ENCODE measurements around the gene CARNS1. TPM values are rescaled to one million over a fixed set of nuclear protein-coding genes. Genes with fewer than 3 reads are reported as not detected.

The CARNS1 gene
- polyA plus RNA-seq, 1 donor = 4.7 TPM

- no peaks in the 10 kb centered on the region for H3K9me3 ChIP-seq (ENCODE audit: control insufficient read depth, low read depth, low read length)
- H3K27me3 ChIP-seq (ENCODE audit: control insufficient read depth, insufficient read depth, low read length) = no peaks in the 10 kb centered on the region
- H3K4me3 ChIP-seq (ENCODE audit: low read length) = no peak overlapping the region
- no CpG with 5 or more reads among the region's 25 CpGs for WGBS (ENCODE audit: insufficient coverage, low lambda C conversion rate)
- no peaks in the 10 kb centered on the region for H3K36me3 ChIP-seq (ENCODE audit: control insufficient read depth, insufficient read depth, low read length)
- H3K27ac ChIP-seq (ENCODE audit: low read length) = no peak overlapping the region
- DNase-seq = no peak
- H3K4me1 ChIP-seq (ENCODE audit: control insufficient read depth, insufficient read depth, low read length) = peaks cover 7% of the 10 kb centered on the region
These were observed 35.5 kb downstream of the CARNS1 start for GRCh38 chr11:67450796-67451657.

DNA sequence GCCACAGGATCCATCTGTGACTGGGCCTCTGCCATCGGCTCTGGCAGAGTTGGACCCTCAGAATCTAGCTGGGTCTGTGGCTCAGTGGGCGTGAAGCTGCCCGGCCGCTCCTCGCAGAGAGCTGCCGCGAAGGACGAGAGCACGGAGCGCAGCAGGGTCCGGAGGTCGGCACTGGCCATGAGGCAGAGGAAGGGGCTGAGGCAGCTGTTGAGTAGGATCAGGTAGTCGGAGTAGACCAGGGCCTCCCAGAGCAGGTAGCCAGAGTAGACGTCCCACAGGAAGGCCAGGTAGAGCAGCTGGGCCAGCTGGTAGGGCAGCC, 36.1 kb downstream of the CARNS1 start:
- Histone ChIP-seq H3K9me3 (ENCODE audit: control insufficient read depth, low read depth, low read length) (no peaks in the 10 kb centered on the region), H3K27me3 (ENCODE audit: control insufficient read depth, insufficient read depth, low read length) (no peaks in the 10 kb centered on the region), H3K36me3 (ENCODE audit: control insufficient read depth, insufficient read depth, low read length) (no peaks in the 10 kb centered on the region), H3K4me3 (ENCODE audit: low read length) (no peak overlapping the region), H3K27ac (ENCODE audit: low read length) (no peak overlapping the region), H3K4me1 (ENCODE audit: control insufficient read depth, insufficient read depth, low read length) (peaks cover 7% of the 10 kb centered on the region)
- DNase-seq = no peak
- no CpG with 5 or more reads among the region's 14 CpGs for WGBS (ENCODE audit: insufficient coverage, low lambda C conversion rate)

DNA sequence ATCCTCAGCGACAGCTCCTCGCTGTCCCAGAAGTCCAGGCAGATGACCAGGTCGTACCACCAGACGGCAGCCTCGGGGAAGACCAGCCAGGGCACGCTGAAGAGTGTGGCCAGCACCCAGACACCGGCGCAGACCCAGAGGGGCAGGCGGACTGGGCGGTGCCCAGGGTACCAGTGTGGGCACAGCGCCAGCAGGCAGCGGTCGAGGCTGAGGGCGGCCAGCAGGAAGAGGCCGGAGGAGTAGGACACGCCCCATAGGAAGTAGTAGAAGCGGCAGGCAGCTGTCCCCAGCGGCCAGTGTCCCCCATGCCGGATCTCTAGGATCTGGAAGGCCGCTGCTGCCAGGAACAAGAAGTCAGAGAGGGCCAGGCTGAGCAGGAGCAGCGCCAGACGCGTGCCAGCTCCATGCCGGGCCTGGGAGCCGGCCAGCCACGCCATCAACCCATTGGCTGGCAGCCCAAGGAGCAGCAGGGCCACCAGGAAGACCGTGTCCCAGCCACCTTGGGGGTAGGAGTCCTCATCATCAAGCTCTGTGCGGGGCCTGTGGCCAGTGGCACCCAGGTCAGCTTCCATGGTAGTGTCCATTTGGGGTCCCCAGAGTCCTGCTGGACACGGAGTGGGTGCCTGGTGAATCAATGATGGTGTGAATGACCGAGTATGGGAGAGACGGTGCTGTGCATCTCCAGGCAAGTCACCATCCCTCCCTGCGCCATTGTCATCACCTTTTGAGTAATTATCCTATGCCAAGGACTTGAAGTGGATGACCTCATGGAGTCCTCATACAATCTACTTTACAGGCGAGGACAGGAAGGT, 36.9 kb downstream of the CARNS1 start, which contains the start of gene GPR152:
TSS of gene GPR152 (minus strand) at position 589 of the 812 bp plus-strand sequence. CDS start at position 584, 5 bp downstream.
- peaks cover 7% of the 10 kb centered on the region for H3K4me1 ChIP-seq (ENCODE audit: control insufficient read depth, insufficient read depth, low read length)
- no peak within 1 kb of the TSS for H3K27ac ChIP-seq (ENCODE audit: low read length)
- DNase-seq = no peak
- H3K9me3 ChIP-seq (ENCODE audit: control insufficient read depth, low read depth, low read length) = no peaks in the 10 kb centered on the region
- H3K36me3 ChIP-seq (ENCODE audit: control insufficient read depth, insufficient read depth, low read length) = no peaks in the 10 kb centered on the region
- WGBS (ENCODE audit: insufficient coverage, low lambda C conversion rate) = no CpG with 5 or more reads among the region's 33 CpGs
- no peaks in the 10 kb centered on the region for H3K27me3 ChIP-seq (ENCODE audit: control insufficient read depth, insufficient read depth, low read length)
- H3K4me3 ChIP-seq (ENCODE audit: low read length) = no peak within 1 kb of the TSS

GRCh38 chr11:67453816-67454732, 38.6 kb downstream of the CARNS1 start:
- no peaks in the 10 kb centered on the region for H3K27me3 ChIP-seq (ENCODE audit: control insufficient read depth, insufficient read depth, low read length)
- H3K27ac ChIP-seq (ENCODE audit: low read length) = no peak overlapping the region
- H3K4me3 ChIP-seq (ENCODE audit: low read length) = no peak overlapping the region
- H3K4me1 ChIP-seq (ENCODE audit: control insufficient read depth, insufficient read depth, low read length) = peaks cover 6% of the 10 kb centered on the region
- no CpG with 5 or more reads among the region's 21 CpGs for WGBS (ENCODE audit: insufficient coverage, low lambda C conversion rate)
- no peak for DNase-seq
- H3K36me3 ChIP-seq (ENCODE audit: control insufficient read depth, insufficient read depth, low read length) = no peaks in the 10 kb centered on the region
- H3K9me3 ChIP-seq (ENCODE audit: control insufficient read depth, low read depth, low read length) = no peaks in the 10 kb centered on the region

DNA sequence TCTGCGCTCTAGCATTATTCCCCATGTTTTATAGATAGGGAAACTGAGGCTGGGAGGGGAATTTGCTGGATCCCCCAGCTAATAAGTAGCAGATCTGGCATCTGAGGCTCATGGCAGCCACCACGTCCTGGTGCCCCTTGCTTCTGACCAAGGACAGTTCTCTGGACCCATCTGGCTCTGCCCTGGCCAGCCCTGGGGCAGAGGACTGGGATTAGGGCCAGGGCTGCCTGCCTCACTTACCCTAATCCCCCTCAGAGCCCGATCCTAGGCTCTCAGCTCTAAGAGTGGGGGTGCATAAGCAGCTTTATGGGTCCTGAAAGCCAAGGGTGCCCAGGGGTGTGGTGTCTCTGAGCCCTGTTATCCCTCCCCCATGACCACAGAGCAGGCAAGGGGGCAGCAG, 39.6 kb downstream of the CARNS1 start, which contains the start of gene CABP4:
TSS of gene CABP4 (plus strand) at position 301 of the 400 bp plus-strand sequence. CDS start at position 371, 70 bp downstream.
- no peak for DNase-seq
- Histone ChIP-seq H3K4me1 (ENCODE audit: control insufficient read depth, insufficient read depth, low read length) (no peaks in the 10 kb centered on the region), H3K9me3 (ENCODE audit: control insufficient read depth, low read depth, low read length) (no peaks in the 10 kb centered on the region), H3K27me3 (ENCODE audit: control insufficient read depth, insufficient read depth, low read length) (no peaks in the 10 kb centered on the region), H3K27ac (ENCODE audit: low read length) (no peak within 1 kb of the TSS), H3K36me3 (ENCODE audit: control insufficient read depth, insufficient read depth, low read length) (no peaks in the 10 kb centered on the region), H3K4me3 (ENCODE audit: low read length) (no peak within 1 kb of the TSS)
- no CpG with 5 or more reads among the region's 3 CpGs for WGBS (ENCODE audit: insufficient coverage, low lambda C conversion rate)

GRCh38 chr11:67456068-67456705, 40.7 kb downstream of the CARNS1 start:
- Histone ChIP-seq H3K9me3 (ENCODE audit: control insufficient read depth, low read depth, low read length) (no peaks in the 10 kb centered on the region), H3K27ac (ENCODE audit: low read length) (no peak overlapping the region), H3K4me1 (ENCODE audit: control insufficient read depth, insufficient read depth, low read length) (no peaks in the 10 kb centered on the region), H3K36me3 (ENCODE audit: control insufficient read depth, insufficient read depth, low read length) (no peaks in the 10 kb centered on the region), H3K4me3 (ENCODE audit: low read length) (no peak overlapping the region), H3K27me3 (ENCODE audit: control insufficient read depth, insufficient read depth, low read length) (no peaks in the 10 kb centered on the region)
- no peak for DNase-seq
- WGBS (ENCODE audit: insufficient coverage, low lambda C conversion rate) = no CpG with 5 or more reads among the region's 25 CpGs

DNA sequence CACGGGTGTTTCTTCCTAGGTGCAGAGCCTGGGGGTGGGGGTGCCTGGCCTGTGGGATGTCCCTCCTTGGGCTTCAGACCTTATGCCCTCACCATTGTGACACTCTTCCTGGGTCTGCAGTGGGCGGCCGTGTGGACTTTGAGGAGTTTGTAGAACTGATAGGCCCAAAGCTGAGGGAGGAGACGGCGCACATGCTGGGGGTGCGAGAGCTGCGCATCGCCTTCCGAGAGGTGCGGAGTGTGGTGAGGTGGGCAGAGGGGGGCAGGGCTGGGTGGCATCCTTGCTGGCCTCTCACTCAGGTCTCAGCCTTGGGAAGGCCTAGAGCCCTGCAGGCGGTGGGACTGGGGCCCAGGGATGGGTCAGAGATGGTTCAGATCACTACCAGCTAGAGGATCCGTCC, 42.0 kb downstream of the CARNS1 start:
- H3K27me3 ChIP-seq (ENCODE audit: control insufficient read depth, insufficient read depth, low read length) = no peaks in the 10 kb centered on the region
- no peak for DNase-seq
- H3K9me3 ChIP-seq (ENCODE audit: control insufficient read depth, low read depth, low read length) = no peaks in the 10 kb centered on the region
- WGBS (ENCODE audit: insufficient coverage, low lambda C conversion rate) = no CpG with 5 or more reads among the region's 12 CpGs
- H3K4me1 ChIP-seq (ENCODE audit: control insufficient read depth, insufficient read depth, low read length) = no peaks in the 10 kb centered on the region
- H3K36me3 ChIP-seq (ENCODE audit: control insufficient read depth, insufficient read depth, low read length) = no peaks in the 10 kb centered on the region
- H3K4me3 ChIP-seq (ENCODE audit: low read length) = no peak overlapping the region
- no peak overlapping the region for H3K27ac ChIP-seq (ENCODE audit: low read length)

GRCh38 chr11:67458266-67458665, 42.8 kb downstream of the CARNS1 start:
- no peak for DNase-seq
- Histone ChIP-seq H3K36me3 (ENCODE audit: control insufficient read depth, insufficient read depth, low read length) (no peaks in the 10 kb centered on the region), H3K27ac (ENCODE audit: low read length) (no peak overlapping the region), H3K27me3 (ENCODE audit: control insufficient read depth, insufficient read depth, low read length) (no peaks in the 10 kb centered on the region), H3K4me3 (ENCODE audit: low read length) (no peak overlapping the region), H3K9me3 (ENCODE audit: control insufficient read depth, low read depth, low read length) (no peaks in the 10 kb centered on the region), H3K4me1 (ENCODE audit: control insufficient read depth, insufficient read depth, low read length) (no peaks in the 10 kb centered on the region)
- no CpG with 5 or more reads among the region's 19 CpGs for WGBS (ENCODE audit: insufficient coverage, low lambda C conversion rate)

DNA sequence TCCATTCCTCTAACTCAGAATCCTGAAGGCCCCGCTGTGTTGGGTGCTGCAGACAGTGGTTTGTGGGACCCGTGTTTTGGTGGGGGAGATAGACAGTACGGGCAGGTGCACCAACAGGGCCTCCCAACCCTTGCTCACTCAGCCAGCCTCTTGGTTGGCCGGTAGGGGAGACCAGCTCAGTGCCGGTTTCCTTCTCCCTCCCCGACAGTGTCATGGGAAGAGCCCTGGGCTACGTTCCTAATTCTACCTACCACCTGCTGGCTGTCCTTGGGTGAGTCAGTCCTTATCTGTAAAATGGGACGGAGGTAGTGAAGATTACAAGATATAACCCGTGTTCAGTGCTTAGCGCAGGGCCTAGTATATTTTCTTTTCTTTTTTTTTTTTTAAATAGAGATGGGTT, 47.7 kb downstream of the CARNS1 start:
- WGBS (ENCODE audit: insufficient coverage, low lambda C conversion rate) = no CpG with 5 or more reads among the region's 10 CpGs
- Histone ChIP-seq H3K36me3 (ENCODE audit: control insufficient read depth, insufficient read depth, low read length) (no peaks in the 10 kb centered on the region), H3K9me3 (ENCODE audit: control insufficient read depth, low read depth, low read length) (peaks cover 6% of the 10 kb centered on the region), H3K27me3 (ENCODE audit: control insufficient read depth, insufficient read depth, low read length) (no peaks in the 10 kb centered on the region), H3K27ac (ENCODE audit: low read length) (no peak overlapping the region), H3K4me3 (ENCODE audit: low read length) (no peak overlapping the region), H3K4me1 (ENCODE audit: control insufficient read depth, insufficient read depth, low read length) (peaks cover 20% of the 10 kb centered on the region)
- DNase-seq = no peak

All from large intestine (tissue), 3 donors.